ENCODE results near the gene RAD51B. TPM values are rescaled to one million over a fixed set of nuclear protein-coding genes. Genes with fewer than 3 reads are reported as not detected.

Gene RAD51B
- total RNA-seq, 1 experiment from 2014 or later: 16.7 TPM

DNA sequence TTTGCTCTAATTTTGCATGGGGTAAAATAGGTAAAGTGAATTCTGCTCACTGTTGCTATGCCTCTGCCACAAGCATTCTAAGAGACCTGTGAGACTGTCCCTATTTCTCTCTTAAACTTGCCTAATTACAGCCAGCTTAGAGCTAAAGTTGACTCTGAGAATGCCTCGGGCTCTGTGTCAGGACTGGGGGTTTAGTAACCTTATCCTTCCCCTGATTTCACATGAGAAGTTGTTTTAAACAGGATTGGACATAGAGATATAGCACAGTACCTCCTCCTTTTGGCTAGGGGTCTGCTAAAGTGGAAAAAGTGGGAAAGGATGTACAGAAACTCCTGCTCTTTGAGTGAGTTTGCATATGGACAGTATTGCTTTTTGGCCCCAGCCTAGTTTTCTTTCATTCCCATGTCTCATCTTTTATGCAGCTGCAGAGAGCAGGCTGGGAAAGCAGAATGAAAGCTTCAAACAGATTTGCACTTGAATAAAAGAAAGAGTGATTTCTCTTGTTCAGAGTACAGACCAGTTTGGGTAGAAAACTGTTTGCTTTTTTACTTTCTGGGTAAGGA is 122.0 kb downstream of the RAD51B start:
- Histone ChIP-seq H4K20me1 (ENCODE audit: control insufficient read depth, insufficient read depth, insufficient read length) (no peaks in the 10 kb centered on the region), H3K4me2 (ENCODE audit: insufficient read depth, insufficient read length, low read length) (no peak overlapping the region), H3K27me3 (ENCODE audit: insufficient read depth, low read length) (no peaks in the 10 kb centered on the region), H3T11ph (ENCODE audit: low read length) (no peak overlapping the region), H2BK5ac (ENCODE audit: insufficient read length, low read length) (no peak overlapping the region), H2BK15ac (ENCODE audit: low read depth, low read length) (no peak overlapping the region), H2AK5ac (ENCODE audit: insufficient read length, low read length) (no peak overlapping the region), H3K56ac (ENCODE audit: insufficient read length, low read depth, low read length) (no peak overlapping the region), H3K27ac (ENCODE audit: insufficient read length, low read depth, low read length) (no peak overlapping the region), H3K23me2 (ENCODE audit: insufficient read length, low read depth, low read length, poor library complexity, severe bottlenecking) (no peaks in the 10 kb centered on the region), H2AFZ (ENCODE audit: low read length) (no peak overlapping the region), H3K4ac (ENCODE audit: low read depth, low read length) (no peak overlapping the region), H3K4me1 (ENCODE audit: insufficient read depth, low read length) (peaks cover 4% of the 10 kb centered on the region; the same call in 1 of the 2 replicates), H4K8ac (replicated peaks; ENCODE audit: insufficient read length, low read depth, low read length) (no peak overlapping the region), H3K9me3 (ENCODE audit: control insufficient read depth, low read depth, low read length) (no peaks in the 10 kb centered on the region), H3K18ac (ENCODE audit: insufficient read length, low read depth, low read length) (no peak overlapping the region), H3K79me1 (ENCODE audit: insufficient read depth, low read depth, low read length, poor library complexity, severe bottlenecking) (no peaks in the 10 kb centered on the region), H4K5ac (ENCODE audit: insufficient read length, low read depth, low read length) (no peak overlapping the region), H3K23ac (ENCODE audit: insufficient read length, low read depth, low read length) (no peak overlapping the region), H2BK20ac (ENCODE audit: low read depth, low read length, poor library complexity, severe bottlenecking) (no peak overlapping the region), H4K91ac (ENCODE audit: insufficient read length, low read depth, low read length) (no peak overlapping the region), H3K14ac (ENCODE audit: insufficient read depth, low read length) (no peak overlapping the region), H2BK12ac (ENCODE audit: insufficient read length, low read depth, low read length) (no peak overlapping the region), H3K79me2 (ENCODE audit: insufficient read depth, low read length) (no peaks in the 10 kb centered on the region), H3K9ac (ENCODE audit: extremely low read depth, insufficient read length, low read length) (no peak overlapping the region), H2BK120ac (ENCODE audit: low read depth, low read length, poor library complexity, severe bottlenecking) (no peak overlapping the region)
- Mint-ChIP-seq H3K4me1 (peaks cover 49 to 59% of the 10 kb centered on the region in 2 experiments), H3K27me3 (ENCODE audit: low read depth) (no peaks in the 10 kb centered on the region; the same call in 1 of the 2 replicates), H3K4me3 (no peak overlapping the region), H3K9me3 (no peaks in the 10 kb centered on the region), H3K27ac (peak overlapping the region; percentile 37 to 98 (median 62)), H3K36me3 (ENCODE audit: insufficient read depth in 1 of 3, low read depth in 3 of 3) (no peaks in the 10 kb centered on the region)
- no peak for DNase-seq
- WGBS (ENCODE audit: extremely low coverage, insufficient read length, low lambda C conversion rate): no CpG with 5 or more reads among the region's 1 CpG
- TF ChIP-seq, protein P1, sequence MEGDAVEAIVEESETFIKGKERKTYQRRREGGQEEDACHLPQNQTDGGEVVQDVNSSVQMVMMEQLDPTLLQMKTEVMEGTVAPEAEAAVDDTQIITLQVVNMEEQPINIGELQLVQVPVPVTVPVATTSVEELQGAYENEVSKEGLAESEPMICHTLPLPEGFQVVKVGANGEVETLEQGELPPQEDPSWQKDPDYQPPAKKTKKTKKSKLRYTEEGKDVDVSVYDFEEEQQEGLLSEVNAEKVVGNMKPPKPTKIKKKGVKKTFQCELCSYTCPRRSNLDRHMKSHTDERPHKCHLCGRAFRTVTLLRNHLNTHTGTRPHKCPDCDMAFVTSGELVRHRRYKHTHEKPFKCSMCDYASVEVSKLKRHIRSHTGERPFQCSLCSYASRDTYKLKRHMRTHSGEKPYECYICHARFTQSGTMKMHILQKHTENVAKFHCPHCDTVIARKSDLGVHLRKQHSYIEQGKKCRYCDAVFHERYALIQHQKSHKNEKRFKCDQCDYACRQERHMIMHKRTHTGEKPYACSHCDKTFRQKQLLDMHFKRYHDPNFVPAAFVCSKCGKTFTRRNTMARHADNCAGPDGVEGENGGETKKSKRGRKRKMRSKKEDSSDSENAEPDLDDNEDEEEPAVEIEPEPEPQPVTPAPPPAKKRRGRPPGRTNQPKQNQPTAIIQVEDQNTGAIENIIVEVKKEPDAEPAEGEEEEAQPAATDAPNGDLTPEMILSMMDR (conservative IDR thresholded peaks at IDR 0.05): no peak
